Skin epidermis (tissue), 12 donors: Measurements from ENCODE around the gene SLFN12L.
"Not testable (repeated sequence)": the region's sequence is repeated elsewhere in the genome, so short reads cannot be mapped to it uniquely, and the experiment has no call there.

Experiments used
- H3K27ac ChIP-seq, 21 experiments: fragments of 200-600 bp; sonication (generic) in 11 of 21; one replicate each; pipeline ENCODE4 v1.5.0; 2020; ENCODE audit warnings: mild to moderate bottlenecking in 3 of 21, inconsistent platforms in 2 of 21, moderate library complexity in 2 of 21
- H3K4me3 ChIP-seq, 7 experiments: fragments of 200-600 bp; sonication (generic) in 2 of 7; one replicate each; pipeline ENCODE4 v1.5.0; 2020; ENCODE audit warnings: inconsistent platforms in 2 of 7, mild to moderate bottlenecking in 2 of 7, moderate library complexity in 1 of 7

Gene SLFN12L

GRCh38 chr17:35537601-35538141 lies at the start of gene SLFN12L:
TSS of gene SLFN12L (minus strand) at chr17:35537678. CDS start at chr17:35522364, 15,314 bp downstream.
- peak within 1 kb of the TSS; percentile 2 to 37 (median 11) for H3K4me3 ChIP-seq
- peak within 1 kb of the TSS in 20 of 21 experiments; percentile 18 to 92 (median 68) for H3K27ac ChIP-seq

GRCh38 chr17:35586569-35587073 lies 49.1 kb upstream of the SLFN12L start:
- Histone ChIP-seq H3K27ac (peak overlapping the region in 20 of 21 experiments; percentile 72 to 93 (median 89)), H3K4me3 (peak overlapping the region; percentile 57 to 75 (median 67))

- no peak overlapping the region for H3K4me3 ChIP-seq
- no peak overlapping the region for H3K27ac ChIP-seq
These were observed 46.6 kb upstream of the SLFN12L start for GRCh38 chr17:35584061-35584460.

- peak overlapping the region; percentile 72 to 97 (median 88) for H3K27ac ChIP-seq
- H3K4me3 ChIP-seq = peak overlapping the region; percentile 49 to 81 (median 66)
These were observed 41.5 kb upstream of the SLFN12L start for GRCh38 chr17:35578929-35579432.

- Histone ChIP-seq H3K4me3 (peak within 1 kb of the TSS; percentile 49 to 81 (median 66)), H3K27ac (peak within 1 kb of the TSS; percentile 72 to 97 (median 88))
These were observed 40.9 kb upstream of the SLFN12L start, which contains the start of gene PEX12 for GRCh38 chr17:35578197-35578928. TSS of gene PEX12 (minus strand) at chr17:35578571. CDS start at chr17:35578021, 550 bp downstream.

- peak overlapping the region; percentile 49 to 81 (median 66) for H3K4me3 ChIP-seq
- H3K27ac ChIP-seq = peak overlapping the region in 20 of 21 experiments; percentile 72 to 97 (median 89)
These were observed 40.3 kb upstream of the SLFN12L start for GRCh38 chr17:35577830-35578196.

- Histone ChIP-seq H3K4me3 (no peak overlapping the region), H3K27ac (no peak overlapping the region)
These were observed 38.3 kb upstream of the SLFN12L start for GRCh38 chr17:35575759-35576158.

GRCh38 chr17:35569405-35569804 lies 31.9 kb upstream of the SLFN12L start:
- H3K27ac ChIP-seq = no peak overlapping the region
- H3K4me3 ChIP-seq = no peak overlapping the region

GRCh38 chr17:35568561-35568960 lies 31.1 kb upstream of the SLFN12L start:
- H3K4me3 ChIP-seq = peak overlapping the region; percentile 55 to 86 (median 79)
- peak overlapping the region in 20 of 21 experiments; percentile 23 to 91 (median 83) for H3K27ac ChIP-seq

GRCh38 chr17:35566968-35567367 lies 29.5 kb upstream of the SLFN12L start:
- peak overlapping the region; percentile 55 to 86 (median 79) for H3K4me3 ChIP-seq
- H3K27ac ChIP-seq = peak overlapping the region in 3 of 21 experiments; percentile 81 to 83 (median 82)

- H3K4me3 ChIP-seq, H3K27ac ChIP-seq: not testable (repeated sequence)
These were observed 25.7 kb upstream of the SLFN12L start for GRCh38 chr17:35563181-35563580.

- no peak within 1 kb of the TSS for H3K27ac ChIP-seq
- H3K4me3 ChIP-seq = no peak within 1 kb of the TSS
These were observed 23.2 kb upstream of the SLFN12L start, which contains the start of gene SLFN14 for GRCh38 chr17:35560703-35561102. TSS of gene SLFN14 (minus strand) at chr17:35560819. CDS start at chr17:35558062, 2,757 bp downstream.

GRCh38 chr17:35559495-35560210 lies 22.2 kb upstream of the SLFN12L start:
- Histone ChIP-seq H3K4me3 (no peak overlapping the region), H3K27ac (no peak overlapping the region)

- no peak overlapping the region for H3K27ac ChIP-seq
These were observed 19.9 kb upstream of the SLFN12L start for GRCh38 chr17:35557353-35557752.

GRCh38 chr17:35555691-35556090 lies 18.2 kb upstream of the SLFN12L start:
- Histone ChIP-seq H3K27ac (no peak overlapping the region), H3K4me3 (no peak overlapping the region)

More at GRCh38 chr17:35557353-35557752, 19.9 kb upstream of the SLFN12L start:
- H3K4me3 ChIP-seq = no peak overlapping the region

GRCh38 chr17:35554668-35555067 lies 17.2 kb upstream of the SLFN12L start:
- no peak overlapping the region for H3K27ac ChIP-seq
- H3K4me3 ChIP-seq = no peak overlapping the region

- H3K4me3 ChIP-seq = no peak overlapping the region
These were observed 15.8 kb upstream of the SLFN12L start for GRCh38 chr17:35553310-35553709.

GRCh38 chr17:35548978-35549377 lies 11.5 kb upstream of the SLFN12L start:
- H3K27ac ChIP-seq = no peak overlapping the region

More at GRCh38 chr17:35553310-35553709, 15.8 kb upstream of the SLFN12L start:
- H3K27ac ChIP-seq = no peak overlapping the region

GRCh38 chr17:35548208-35548810 lies 10.8 kb upstream of the SLFN12L start:
- no peak overlapping the region for H3K4me3 ChIP-seq

More at GRCh38 chr17:35548978-35549377, 11.5 kb upstream of the SLFN12L start:
- no peak overlapping the region for H3K4me3 ChIP-seq

More at GRCh38 chr17:35548208-35548810, 10.8 kb upstream of the SLFN12L start:
- no peak overlapping the region for H3K27ac ChIP-seq
